Activated CD4-positive, alpha-beta T cell treated with anti-CD3 and anti-CD28 coated beads for 48 hours (primary cell): ENCODE results near the gene ZDHHC14.

Experiments
- DNase-seq: peaks from one replicate; pipeline ENCODE4 v3.0.0-alpha.2; 2020

The ZDHHC14 gene

DNA sequence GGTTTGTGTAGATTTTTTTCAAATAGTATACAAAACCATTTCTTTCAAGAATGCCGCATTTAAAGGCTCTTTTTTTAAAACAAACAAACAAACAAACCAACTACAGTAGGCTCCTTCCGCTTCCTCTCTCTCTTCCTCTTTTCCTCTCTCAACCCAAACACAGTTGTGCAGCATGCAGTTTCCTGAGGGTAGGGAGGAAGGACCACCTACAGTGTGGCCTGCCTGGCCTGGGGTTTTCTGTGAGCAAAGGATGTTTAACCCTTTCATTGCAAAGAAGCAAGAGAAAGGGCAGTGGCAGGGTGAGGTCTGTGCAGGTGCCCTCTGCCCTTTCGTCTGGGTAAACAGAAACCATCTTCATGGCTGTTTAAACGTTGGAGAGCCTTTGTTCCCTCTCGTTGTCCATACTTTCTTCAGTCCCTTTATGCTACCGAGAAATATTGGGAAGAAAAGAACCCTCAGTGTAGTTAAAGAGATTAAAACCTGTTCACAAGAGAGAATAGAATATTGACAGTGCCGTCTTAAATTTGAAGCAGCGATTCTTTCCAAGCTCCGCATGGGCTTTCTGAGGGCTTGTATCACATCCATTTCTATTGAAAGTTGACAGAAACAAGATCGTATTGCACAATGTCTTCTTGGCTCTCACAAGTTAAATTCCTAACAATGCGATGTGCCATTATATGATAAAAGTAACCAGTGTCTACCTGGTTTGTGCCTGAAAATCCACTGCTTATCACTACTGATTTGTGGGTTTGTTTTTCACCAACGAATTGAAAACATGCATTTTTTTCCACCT lies 226.5 kb downstream of the ZDHHC14 start:
- no peak for DNase-seq

DNA sequence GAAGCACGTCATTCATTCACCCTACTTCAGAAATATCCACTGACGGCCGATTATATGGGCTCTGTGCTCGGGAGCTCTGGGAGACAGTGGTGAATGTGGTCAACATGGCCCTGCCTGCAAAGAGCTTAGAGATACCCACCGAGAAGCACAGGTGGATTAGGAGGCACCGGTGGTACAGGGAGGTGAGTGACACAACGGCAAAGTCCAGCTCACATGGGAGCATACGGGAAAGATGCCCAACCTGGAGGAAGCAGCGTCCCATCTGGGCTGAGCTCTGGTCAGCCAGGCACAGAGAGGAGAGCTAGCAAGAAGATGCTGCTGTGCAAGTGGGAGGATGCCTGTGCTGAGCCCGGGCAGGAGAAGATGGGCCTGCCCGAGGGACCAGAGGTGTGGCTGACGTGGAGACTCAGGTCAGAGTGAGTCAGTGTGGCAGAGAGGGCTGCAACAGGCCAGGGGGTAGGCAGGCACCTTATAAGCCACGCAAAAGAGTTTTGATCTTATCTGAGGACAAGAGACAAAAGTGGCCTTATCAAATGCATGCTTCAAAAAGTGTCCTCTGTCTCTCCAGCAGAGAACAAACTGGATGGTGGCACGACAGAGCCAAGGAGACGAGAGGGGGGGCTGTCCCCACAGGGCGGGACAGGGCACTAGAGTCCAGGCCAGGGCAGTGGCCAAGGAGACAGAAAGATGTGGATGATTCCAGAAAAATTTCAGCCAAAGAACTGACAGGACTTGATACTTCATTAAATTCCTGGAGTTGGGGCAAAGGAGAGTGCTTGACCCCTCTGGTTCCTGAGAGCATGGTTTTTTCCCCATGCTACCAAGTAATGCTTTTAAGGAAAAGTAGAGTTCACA lies 227.5 kb downstream of the ZDHHC14 start:
- DNase-seq, result no peak

DNA sequence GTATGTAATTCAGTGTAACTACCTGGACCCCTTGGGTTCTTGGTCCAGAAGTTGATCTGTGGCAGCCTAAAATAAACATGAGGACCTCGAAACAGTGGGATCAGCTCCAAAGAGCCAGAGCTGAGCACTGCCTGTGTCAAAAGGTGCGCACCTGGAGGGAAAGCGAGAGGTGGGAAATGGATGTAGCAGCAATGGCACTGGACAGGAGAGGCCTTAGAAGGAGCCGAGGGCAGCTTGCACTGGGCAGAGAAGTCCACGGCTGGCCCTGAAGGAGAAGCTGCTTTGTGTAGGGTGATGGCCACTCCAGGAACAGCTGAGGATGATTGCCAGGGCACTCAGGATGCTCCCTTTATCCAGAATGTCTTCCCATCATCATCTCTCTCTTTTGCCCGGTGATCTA lies 228.1 kb downstream of the ZDHHC14 start:
- DNase-seq, result no peak

DNA sequence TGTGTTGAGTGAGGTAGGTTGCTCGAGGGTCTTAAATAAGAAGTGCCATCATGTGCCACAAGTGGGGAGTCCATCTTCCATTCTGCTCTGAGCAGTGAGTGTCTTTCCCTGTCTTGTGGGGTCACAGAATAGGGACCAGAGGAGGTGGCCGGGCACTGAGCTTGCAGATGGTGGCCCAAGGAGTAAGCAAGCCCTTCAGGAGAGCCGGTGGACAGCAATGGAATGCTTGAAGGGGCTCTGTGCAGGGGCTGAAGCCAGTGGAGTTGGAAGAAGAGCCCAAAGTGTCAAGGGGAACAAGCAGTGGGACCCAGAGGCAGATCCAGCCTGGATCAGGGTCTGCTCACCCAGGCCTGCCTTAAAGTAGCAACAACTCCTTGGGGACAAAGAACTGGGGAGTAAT lies 228.6 kb downstream of the ZDHHC14 start:
- no peak for DNase-seq

DNA sequence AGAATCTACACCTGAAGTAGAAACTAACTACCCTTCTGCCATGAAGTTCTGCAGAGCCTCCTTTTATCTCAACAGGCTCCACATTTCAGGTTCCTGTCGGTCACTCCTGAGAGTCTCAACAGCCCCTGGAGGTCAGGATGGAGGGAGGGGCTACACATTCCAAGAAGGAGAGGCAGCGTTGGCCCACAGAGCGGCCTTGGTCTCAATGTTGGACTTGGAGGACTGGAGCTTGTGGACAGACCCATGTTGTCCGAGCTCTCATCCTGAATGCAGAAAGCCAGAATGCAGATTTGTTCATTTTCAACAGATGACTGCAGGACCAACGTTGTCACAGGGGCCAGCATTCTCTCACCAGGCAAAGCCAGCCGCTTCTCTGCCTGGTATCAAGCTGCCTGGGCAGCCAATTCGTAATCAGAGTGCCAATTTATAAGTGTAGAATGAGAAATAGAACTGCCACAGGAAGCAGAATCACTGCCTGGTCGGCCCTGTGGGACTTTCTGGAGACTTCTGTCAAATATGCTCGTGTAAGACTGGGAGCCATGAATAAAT lies 229.5 kb downstream of the ZDHHC14 start:
- no peak for DNase-seq

DNA sequence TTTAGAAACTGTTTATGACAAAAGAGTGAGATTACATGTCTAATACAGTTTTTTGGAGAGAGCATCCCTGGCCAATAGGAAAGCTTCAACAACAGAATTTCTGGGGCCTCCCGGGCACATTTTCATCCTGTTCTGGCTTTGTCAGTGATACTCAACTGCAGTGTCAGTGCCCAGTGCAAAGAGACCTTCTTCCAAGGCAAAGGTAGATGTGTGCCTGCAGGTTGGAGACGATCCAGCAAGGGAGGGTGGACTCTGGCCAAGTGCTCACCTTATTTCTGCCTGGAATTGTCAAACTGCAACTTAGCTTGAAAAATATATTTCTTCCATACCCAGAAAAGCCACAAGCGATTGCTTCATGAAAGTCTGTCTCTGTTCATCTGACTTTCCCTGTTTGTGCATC lies 230.4 kb downstream of the ZDHHC14 start:
- no peak for DNase-seq

DNA sequence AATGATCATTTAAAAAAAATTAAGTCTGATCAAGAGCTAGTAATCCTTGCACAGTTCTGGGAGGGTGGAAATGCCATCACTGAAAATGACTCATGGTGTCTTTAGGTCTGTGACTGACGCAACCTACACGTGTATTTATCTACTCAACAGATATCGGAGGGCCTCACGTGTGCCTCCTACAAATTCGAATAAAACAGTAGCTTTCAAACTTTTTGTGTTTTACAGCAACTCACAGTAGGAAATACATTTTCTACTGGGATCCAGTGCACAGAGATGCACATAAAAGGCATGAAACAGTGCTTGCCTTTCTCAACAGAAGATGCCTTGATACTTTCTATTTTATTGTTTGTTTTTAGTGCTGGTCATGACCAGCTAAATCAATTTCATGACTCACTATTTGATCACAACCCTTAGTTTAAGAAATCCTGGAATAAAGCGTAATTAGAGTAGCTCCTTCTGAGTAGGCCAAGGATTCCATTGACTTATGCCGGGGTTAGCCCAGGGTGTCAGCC lies 232.1 kb downstream of the ZDHHC14 start:
- no peak for DNase-seq

DNA sequence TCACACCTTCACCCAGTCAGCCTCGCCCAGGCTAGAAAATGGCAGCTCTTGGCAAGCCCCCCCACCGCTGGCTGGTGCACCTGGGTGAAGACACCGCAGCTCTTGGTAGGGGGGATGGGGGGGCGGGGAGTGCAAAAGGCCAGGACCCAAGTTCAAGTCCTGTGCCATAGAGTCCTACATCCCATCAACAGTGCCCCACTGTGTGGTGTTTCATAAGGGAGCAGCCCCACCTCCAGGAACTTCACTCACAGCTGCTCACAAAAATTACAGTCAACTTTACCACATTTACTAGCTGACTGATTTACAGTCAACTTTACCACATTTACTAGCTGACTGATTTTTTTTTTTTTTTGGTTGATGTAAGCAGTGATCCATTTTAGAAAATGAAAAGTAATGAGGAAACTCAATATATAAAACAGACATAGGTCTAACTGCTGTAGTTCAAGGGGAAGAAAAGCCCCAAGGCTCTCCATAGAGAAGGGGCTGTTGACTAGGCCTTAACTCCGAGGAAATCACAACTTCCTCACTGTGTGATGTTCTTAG lies 233.1 kb downstream of the ZDHHC14 start:
- no peak for DNase-seq

DNA sequence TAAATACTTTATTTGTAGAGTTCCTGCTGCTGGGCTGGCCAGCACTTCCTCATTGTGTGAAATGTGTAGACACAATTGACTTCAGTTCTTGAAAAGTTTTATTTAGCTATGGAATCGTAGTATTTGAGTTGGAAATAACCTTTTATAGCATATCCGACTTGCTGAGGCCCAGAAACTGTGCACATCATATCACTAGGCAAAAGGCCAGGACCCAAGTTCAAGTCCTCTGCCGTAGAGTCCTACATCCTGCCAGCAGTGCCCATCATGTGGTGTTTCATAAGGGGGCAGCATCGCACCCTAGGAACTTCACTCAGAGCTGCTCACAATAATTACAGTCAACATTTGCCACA lies 234.4 kb downstream of the ZDHHC14 start:
- DNase-seq, result no peak

DNA sequence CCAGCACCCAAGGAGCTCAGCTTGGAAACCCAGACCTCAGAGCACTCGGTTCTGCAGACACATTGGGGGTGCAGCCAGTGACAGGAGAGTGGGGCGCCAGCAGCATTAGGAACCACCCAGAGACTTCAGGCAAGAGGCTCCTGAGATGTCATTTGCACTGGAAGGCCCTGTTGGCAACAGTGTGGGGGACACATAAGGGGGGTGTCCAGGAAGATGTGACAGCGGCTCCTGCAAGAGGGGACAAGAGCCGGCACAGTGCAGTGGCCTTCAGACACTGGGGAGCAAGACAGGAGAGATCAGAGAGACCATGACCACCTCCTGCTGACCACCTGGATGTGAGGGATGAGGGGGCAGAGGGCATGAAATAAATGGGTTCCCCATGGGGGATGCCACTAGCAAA lies 235.0 kb downstream of the ZDHHC14 start:
- no peak for DNase-seq

DNA sequence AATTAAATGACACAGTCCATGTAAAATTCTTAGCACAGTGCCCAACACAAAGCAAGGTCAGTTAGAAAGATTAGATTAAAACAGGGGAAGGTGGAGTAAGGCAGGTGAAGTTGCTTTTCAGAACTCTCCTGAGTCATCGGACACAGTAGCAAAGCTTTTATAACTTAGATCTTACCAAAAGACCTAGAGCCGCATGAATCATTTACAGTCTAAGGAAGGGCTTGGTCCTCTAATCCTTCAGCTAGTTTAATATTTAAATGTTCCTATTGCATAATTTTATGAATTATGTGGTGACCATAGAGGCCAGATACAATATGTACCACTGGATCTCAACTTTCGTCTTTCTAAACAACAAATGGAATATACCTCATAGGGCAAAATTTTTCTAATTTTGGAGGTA lies 240.0 kb downstream of the ZDHHC14 start:
- no peak for DNase-seq

DNA sequence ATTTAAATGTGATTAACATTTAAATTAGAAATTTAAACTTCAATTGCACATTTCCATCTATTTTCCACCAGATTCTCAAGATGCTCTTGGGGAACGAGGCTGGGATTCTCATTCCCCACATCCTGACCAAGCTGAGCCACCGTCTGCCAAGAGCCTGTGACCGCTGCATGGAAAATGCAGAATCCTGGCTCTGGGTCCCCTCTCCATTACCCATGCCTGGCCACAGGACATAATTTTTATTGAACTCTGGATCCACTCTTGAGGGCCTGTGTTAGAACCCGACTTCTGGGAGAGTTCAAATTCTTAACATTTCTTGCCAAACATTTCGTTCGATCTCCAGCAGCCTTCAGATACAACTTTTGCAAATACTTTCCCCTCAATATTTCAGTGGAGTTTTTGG lies 240.4 kb downstream of the ZDHHC14 start:
- no peak for DNase-seq

DNA sequence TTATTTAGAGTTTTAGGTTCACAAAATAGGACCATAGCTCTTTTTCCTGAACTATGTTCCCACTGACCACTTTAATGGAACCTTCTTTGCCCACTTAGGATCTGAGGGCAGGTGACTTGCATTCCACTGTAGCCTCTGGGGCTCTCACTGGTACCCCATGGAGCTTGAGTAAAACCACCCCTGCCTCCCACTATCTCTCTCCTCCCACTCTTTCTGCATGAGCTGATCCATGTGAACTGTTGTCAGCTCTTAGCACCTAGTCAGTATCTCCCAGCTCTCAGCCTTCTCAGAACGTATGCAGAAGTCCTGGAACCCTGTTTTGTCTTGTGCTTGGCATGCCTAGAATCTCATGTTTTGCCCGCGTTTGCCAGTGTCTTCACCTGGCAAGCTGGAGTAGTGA lies 241.4 kb downstream of the ZDHHC14 start:
- no peak for DNase-seq

DNA sequence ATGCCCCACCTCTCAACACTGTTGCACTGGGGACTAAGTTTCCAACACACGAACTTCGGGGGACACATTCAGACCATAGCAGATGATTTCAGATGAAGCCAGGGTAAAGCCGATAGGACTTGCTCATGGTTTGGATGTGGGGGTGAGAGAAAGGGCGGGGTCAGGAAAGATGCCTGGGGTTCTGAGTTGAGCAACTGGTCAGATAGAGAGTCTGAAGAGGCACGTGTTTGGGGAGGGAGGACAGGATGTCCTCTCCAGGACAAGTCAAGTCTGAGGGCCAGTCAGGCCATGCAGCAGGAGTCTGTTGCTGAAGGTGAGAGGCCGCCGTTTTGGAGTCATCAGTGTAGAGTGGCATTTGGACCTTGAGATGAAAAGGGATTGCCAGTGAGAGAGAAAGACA lies 244.1 kb downstream of the ZDHHC14 start:
- DNase-seq, result no peak

DNA sequence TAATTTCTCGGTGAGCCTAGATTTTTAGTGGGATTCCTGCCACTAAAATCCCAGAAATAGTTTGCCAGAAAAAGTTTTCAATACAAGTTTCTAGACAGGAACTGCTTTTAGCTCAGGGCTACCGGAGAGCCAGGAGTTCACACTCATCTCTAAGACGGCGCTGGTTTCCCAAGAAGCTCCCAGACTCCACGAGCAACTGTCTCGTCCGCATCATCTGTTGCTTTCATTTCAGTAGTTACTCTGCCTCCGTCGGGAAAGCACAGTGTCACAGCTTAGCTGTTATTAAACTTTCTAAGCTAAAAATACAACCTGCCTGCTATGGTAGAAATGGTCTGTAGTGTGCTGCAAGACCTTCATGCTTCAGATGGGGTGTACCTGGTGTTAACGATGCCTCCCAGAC lies 244.8 kb downstream of the ZDHHC14 start:
- DNase-seq, result no peak

DNA sequence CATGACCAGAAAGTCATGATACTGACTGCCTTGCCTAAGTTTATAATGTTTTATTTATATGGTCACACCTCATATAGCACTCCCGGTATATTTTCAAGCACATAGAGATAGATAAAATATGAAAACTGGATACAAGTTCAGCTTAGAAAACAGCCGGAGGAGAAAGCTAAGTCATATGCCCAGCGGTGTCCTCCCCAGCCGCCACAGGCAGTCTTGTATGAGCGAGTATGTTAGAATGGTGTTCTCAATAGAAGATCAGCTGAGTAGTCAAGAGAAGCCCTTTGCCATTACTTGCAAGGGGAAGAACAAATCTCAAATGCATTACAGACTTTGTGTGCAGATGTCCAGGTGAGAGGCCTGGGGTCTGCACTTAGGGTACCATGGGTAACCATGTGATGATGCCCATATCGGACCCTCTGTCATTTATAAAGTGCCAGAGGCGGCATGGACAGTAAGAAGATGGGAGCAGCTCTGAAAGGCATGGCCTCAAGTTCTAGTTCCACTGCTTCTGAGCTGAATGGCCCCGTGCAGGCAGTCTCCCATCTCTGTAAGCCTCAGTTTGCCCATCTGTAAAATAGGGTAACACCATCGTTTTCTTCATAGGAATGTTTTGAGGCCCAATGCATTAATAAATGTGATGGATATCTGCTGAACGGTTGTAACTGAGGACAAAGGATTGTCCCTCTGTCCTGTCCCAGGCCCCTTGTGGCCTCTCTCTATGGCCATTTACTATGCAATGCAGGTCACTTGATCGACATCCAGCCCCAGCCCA lies 246.4 kb downstream of the ZDHHC14 start:
- DNase-seq, result no peak

DNA sequence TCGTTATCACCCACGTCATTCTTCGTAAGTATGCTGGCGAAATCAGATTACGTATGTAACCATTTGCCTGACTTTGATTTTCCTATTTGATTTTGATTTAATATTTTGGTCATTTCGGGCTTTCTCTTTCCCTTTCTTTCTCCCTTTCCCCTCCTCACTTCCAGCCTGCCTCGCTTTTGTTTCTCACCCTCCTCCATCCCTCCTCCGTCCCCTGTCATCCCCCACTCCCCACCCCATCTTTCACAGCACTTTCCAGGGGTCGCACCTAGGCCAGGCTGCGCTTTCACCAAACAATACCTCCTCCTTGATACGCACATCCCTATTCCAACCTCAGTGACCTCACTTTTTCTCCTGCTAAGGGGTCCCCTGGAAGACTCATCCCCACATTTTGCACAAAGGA lies 247.5 kb downstream of the ZDHHC14 start:
- no peak for DNase-seq

DNA sequence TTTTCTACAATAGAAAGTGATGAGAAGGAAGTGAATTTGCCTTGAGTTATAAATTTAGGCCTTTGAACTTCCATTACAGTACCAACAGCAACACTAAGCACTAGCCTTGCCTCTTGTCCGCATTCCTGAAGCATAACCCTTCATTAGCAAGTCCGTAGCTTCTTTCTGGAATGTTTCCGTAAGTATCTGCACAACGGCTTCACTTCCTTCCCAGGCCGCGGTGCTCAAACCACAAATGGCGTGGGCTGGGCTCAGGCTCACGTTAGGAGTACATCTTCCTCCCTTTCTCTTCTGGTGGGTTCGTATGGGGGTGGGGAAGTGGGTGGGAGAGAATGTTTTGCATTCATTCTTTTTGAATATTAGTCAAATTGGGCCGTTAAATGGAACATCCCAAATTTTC lies 248.2 kb downstream of the ZDHHC14 start:
- no peak for DNase-seq

DNA sequence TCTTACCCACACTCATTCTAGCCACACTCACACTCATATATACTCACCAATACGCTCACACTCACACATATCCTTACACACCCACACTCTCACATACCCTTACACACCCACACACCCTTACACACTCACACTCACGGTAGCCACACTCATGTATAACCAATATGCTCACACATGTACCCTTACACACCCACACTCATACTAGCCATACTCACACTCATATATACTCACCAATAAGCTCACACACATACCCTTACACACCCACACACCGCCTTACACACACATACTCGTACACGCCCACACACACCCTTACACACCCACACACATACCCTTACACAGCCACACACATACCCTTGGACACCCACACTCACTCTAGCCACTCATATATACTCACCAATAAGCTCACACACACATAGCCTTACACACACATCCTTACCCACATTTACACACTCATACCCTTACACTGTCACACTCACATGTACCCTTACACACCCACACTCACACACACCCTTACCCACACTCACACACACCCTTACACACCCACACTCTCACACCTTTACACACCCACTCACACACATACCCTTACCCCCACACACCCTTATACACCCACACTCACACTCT lies 249.6 kb downstream of the ZDHHC14 start:
- DNase-seq, result no peak

DNA sequence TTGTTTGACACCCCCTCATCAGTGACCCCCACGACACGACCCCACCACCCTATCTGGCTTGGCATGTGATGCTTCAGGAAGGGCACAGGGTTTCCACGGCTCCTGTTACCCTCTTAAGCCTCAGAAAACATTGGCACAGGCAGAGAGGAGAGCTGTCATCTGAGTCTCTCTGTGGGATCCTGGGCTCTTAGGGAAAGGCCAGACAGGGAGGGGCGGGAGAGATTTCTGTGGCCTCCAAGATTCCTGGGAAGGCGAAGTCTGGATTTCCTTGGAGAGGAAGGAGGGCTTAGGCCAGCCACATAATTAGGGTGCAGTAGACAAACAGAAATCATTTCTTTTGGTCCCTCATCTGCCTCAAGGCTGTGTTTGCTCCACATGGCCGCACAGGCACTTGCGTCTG lies 250.4 kb downstream of the ZDHHC14 start:
- DNase-seq, result no peak

DNA sequence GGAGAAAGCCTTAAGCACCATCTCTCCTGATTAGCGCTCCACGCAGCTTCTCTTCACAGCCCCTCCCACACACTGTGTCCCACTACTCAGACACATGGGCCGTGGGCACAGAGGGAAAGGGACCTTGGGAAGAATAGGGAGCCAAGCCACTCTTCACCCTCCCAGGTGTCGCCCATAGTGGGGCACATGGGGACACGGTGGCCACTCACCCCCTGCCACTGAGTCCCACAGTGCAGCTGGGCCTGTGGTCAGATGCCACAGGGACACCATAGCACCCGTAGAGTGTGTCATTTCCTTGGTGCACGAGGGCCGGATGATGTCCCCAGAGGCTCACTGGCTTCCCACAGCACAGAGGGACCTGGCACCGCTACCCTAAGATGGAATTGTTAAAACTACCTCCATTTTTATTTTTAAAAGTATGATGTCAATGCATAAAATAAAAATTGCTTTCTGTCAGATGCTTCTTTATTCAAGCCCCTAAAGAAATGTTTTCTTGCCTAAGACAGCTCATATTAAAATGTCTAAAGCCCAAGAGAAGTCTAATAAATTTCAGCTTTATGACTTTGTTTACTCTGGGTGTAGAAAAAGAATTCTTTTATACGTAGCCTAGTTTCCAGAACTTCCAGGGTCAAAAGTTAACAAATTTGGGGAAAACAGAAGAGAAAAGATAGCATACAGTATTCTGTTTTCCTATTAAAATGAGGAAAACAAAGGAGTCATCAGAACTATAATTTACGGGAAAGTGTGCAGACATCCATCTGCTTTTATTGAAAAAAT lies 251.0 kb downstream of the ZDHHC14 start:
- no peak for DNase-seq

DNA sequence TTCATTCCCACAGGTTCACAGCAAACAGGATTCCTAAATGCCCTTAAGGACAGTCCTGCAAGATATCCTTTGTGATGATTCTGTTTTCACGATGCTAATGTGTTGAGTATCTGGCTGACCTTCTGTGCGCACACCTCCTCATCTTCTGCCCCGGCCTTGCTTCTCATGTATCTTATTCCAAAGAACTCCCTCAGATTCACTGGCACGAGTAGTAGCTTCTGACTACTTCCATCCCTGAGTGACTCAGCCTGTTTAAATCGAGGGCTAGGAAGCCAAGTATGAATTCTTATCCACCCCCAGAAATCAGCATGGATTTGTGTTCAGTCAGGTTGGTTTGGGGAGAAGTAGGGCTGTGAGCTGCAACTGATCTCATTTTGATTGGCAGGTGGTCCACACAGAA lies 251.8 kb downstream of the ZDHHC14 start:
- DNase-seq, result no peak
